HT1080 (cell line): ENCODE data around the gene ELK1. TPM values are rescaled to one million over a fixed set of nuclear protein-coding genes. Genes with fewer than 3 reads are reported as not detected.
"Not testable (repeated sequence)": the region's sequence is repeated elsewhere in the genome, so short reads cannot be mapped to it uniquely, and the experiment has no call there.

Experiments used
- DNase-seq: peaks from one replicate; pipeline ENCODE4 v3.0.0-alpha.2; 2015; ENCODE audit warnings: low read depth
- small RNA-seq: library from RNA; depleted of rRNA; stranded (forward); fragments of <200 nt; gene quantifications from one replicate; pipeline ENCODE3, GENCODE V24; 2014
- total RNA-seq: library from RNA; depleted of rRNA; stranded (reverse); fragments of >200 nt; shearing (Covaris generic); gene quantifications from 2 replicates; pipeline ENCODE4 v1.2.3, GENCODE V29; 2014; rRNA removed

ELK1 gene
- total RNA-seq, 1 experiment from 2014 or later, result 40.7 TPM

DNA sequence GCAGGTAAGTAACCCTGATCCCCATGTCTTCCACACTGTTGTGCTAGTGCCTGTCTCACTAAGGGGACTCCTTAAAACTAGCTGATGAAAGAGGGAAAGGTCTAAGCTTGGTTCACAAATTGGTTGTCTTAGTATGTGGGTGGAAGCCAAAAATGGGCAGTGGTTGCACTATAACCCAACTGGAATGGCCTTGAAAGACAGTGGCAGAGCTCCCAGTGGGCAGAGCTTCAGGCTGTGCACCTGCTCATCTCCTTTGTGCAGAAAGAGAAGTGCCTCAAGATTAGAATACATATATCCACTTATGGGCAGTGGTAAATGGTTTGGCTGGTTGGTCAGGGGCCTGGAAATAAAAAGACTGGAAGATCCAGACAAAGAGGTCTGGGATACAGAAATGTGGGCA lies 37.9 kb downstream of the ELK1 start:
- DNase-seq, result no peak

DNA sequence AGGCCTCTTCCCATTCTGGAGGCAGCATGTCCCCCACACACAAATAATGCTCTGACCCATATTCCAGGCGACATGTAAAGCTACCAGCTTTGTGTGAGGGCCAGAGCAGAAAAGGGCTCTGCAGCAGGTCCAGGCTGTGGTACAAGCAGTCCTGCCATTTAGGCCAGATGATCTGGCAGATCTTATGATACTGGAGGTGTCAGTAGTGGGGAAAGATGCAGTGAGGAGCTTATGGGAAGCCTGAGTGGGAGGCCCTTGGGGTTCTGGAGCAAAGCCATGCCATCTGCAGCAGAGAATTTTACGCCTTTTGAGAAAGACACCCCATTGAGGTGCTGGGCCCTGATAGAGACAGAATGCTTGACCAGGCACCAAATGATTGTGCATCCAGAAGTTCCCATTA lies 38.4 kb downstream of the ELK1 start:
- DNase-seq, result no peak

DNA sequence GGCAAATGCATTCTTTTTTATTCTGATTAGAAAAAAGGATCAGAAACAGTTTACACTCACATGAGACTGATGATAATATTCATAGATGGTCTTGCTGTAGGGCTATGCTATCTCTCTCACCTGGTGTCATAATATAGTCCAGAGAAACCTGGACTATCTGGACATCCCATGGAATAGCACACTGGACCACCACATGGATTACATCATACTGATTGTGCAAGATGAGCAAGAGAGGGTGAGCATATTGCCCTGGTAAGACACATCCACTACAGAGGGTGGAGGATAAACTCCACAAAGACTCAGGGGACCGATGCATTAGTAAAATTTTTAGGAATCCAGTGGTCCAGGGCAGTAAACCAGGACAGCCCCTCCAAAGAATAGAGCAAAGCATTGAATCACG lies 38.9 kb downstream of the ELK1 start:
- no peak for DNase-seq

DNA sequence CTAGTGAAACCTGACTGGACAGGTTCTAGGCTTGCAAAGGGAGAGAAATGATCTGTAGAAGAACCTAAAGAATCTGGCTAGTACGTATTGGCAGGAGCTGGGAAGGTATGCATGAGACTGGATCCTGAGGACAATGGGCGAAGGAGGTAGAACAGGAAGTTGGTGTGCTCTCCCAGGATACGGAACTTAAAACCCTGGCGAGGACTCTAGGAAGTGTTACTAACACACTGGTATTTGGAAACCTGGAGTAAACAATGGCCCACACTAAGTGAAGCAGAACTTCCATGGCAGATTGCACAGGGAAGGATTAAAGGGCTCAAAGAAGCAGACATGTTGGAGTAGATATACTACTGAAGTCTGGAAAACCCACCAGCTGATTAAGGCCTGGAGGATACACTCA lies 39.9 kb downstream of the ELK1 start:
- DNase-seq, result no peak

DNA sequence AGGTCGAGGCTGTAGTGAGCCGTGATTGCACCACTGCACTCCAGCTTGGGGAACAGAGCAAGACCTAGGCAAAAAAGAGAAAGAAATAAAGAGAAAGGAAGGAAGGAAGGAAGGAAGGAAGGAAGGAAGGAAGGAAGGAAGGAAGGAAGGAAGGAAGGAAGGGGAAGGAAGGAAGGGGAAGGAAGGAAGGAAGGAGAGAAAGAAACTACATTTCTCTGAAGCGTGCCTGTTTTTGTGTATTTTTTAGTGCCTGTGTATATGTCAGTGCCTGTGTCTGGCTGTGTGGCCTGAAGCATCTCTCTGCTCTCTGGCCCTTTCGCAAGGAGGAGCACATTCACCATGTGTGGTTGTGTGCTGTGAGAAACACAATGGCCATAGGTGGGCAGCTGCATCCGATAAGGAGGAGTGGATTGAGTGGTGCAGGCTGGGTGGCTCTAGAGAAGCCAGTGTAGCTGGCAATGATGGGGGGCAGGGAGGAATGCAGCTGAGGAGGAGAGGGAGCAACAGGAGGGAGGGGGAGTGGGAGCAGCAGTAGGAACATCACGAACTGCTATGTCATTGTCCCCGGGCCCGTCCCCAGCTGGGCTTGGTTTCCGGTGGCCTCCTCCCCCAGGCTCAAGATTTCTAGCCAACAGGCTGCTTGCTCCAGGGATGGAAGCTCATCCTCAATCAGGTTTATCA lies 42.1 kb downstream of the ELK1 start:
- DNase-seq, result no peak

DNA sequence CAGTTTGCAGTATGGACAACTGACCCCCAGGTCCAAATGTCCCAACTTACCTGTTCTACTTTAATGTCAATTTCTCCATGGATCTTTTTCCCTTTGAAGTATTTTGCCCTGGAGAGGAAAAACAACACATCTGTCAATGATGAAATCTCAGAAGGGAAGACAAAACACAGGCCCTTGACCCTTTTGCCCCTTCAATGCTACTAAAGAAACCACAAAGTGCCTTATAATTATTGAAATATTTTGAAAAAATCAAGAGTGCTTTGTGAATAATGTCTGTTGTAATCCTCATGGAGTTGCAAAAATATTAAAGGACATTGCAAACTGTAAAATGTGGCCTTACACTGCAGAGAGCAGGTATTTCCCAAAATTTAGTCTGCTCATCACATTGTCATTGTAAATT lies 43.3 kb downstream of the ELK1 start:
- no peak for DNase-seq

DNA sequence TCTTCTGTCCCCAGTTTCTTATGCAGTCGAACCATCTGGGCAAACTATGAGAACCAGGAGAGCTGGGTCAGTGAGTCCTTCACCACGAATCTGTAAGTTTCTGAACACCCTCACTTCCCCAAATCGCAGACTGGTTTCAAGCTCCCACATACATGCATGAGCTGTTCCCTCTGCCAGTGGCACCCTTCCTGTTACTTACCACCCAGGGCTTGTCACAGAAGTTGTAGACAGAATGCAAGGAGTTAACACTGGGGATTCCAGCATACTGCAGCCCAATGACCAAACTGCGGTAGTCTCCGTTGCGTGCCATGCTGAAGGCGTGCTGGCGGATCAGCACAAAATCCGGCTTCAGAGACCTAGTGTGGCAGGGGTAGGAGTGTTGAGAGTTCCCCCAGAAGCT lies 45.3 kb downstream of the ELK1 start:
- no peak for DNase-seq

DNA sequence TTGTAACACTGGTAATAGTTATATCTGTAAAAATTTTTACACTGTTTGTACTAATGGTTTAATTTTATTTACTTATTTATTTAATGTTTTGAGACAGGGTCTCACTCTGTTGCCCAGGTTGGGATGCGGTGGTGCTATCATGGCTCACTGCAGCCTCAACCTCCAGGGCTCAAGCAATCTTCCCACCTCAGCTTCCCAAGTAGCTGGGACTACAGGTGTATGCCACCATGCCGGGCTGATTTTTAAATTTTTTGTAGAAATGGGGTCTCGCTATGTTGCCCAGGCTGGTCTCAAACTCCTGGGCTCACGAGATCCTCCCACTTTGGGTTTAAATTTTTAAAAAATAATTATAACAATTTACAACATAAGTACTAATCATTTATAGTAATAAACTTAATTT lies 47.2 kb downstream of the ELK1 start:
- DNase-seq, result not testable (repeated sequence)

DNA sequence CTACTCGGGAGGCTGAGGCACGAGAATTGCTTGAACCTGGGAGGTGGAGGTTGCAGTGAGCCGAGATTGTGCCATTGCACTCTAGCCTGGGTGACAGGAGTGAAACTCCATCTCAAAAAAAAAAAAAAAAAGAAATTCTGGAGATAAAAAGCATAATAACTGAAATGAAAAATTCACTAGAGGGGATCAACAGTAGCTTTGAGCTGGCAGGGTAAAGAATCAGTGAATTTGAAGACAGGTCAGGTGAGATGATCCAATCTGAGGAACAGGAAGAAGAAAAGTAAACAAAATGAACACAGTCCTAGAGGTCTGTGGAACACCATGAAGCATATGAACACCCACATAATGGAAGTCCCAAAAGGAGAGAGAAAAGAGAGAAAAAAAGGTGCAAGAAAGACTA lies 53.1 kb downstream of the ELK1 start:
- DNase-seq, result no peak

DNA sequence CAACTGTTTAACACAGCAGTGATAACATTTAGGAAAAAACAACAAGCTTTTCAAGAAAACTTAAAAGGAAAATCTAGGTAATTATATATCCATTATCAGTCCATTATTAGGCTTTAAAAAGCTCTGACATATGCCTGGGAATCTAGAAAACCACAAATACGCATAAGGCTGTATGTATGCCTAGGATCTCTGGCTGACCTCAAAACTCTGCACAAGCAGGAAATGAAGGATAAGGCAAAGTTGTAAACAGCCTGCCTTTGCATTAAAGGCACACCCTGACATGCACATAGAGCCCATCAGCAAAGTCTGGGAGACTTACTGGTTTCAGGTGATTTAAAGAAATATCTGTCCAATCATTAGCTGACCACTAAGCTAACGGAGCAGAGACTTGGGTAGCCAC lies 54.1 kb downstream of the ELK1 start:
- DNase-seq, result no peak

DNA sequence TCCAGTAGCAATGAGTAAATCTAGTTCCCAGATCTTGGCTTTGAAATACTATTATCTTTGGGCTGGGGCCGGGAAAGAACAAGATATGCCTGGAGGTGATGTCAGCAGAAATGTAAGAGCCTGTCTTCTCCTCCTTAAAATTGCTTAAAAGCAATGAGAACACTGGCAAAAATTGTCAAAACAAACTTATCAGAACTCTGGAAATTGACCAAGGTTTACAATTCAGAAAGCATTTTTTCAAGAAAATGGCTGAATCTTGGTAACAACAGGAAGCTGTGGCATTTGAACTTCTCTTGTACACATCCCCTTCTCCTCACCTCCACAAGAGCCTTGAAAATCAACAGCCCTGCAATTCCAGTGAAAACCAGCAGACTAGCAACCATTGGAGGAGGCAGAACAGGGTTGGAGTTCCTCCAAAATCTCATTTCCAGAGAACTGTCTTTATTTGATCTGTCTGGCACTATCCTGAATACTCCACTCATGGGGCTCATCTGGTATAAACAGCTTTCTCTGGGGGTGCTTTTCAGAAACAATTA lies 54.6 kb downstream of the ELK1 start:
- DNase-seq, result no peak

DNA sequence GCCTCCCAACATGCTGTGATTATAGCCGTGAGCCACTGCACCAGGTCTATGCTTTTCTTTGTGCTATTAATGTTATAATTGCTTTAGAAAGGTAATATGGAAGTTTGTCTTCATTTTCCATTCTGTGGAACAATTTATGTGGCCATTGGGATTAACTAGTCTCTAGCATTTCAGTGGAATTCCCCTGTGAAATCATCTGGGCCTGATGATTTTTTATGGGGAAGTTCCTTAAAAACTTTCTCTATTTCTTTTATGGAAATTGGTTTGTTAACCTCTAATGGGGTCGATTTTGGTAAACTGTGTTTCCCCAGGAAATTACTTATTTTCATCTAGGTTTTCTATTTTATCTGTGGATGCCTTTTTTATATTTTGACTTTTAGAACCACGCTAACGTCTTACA lies 56.8 kb downstream of the ELK1 start:
- no peak for DNase-seq

DNA sequence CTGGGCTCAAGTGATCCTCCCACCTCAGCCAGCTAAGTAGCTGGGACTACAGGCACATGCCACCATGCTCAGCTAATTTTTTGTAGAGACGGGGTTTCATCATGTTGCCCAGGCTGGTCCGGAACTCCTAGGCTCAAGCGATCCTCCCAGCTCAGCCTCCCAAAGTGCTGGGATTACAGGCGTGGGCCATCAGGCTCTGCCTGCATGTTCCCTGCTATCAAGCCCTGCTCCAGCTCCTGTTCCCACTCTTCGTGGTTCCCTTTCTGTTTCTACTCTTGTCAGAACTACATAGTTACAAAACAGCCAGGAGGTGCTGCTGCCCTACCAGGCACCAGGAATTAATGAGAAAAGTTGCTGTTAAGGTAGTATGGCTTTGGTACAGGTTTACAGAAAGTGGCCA lies 59.4 kb downstream of the ELK1 start:
- no peak for DNase-seq

DNA sequence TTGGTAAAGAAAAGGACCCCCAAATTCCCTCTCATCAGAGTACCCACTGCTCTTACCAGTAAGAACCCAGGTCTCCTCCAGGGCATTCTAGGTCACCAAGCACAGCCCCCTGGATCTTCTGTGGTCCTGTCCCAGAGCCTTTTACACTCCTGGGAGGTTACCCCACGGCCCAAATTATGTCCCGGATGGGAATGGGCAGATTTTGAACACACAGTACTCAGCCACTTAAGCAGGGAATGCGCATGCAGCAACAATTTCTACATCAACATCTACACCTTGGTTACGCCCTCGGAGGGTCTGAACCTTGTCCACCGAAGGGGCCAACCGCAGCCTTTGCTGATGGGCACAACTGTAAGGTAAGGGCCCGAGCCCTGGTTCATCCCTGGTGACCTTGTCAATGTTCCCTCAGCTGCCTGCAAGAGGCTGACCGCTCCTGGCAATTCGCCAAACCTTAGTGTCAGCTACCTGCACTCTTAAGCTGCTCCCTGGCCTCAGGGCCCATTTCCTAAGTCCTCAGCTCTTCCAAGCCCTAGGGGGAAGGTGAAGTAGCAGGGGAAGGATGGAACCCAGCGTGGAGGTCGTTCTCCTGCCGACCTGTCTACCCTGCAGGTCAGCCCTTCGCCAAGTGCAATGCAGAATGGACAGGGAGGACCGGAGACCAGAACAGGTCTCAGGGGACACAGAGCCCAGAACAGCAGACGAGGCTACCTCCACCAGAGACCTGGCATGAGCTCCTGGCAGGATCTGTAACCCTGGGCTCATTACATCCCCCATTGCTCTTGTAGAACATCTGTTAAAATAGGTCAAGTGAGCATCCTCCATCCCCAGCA lies 62.2 kb downstream of the ELK1 start:
- no peak for DNase-seq

DNA sequence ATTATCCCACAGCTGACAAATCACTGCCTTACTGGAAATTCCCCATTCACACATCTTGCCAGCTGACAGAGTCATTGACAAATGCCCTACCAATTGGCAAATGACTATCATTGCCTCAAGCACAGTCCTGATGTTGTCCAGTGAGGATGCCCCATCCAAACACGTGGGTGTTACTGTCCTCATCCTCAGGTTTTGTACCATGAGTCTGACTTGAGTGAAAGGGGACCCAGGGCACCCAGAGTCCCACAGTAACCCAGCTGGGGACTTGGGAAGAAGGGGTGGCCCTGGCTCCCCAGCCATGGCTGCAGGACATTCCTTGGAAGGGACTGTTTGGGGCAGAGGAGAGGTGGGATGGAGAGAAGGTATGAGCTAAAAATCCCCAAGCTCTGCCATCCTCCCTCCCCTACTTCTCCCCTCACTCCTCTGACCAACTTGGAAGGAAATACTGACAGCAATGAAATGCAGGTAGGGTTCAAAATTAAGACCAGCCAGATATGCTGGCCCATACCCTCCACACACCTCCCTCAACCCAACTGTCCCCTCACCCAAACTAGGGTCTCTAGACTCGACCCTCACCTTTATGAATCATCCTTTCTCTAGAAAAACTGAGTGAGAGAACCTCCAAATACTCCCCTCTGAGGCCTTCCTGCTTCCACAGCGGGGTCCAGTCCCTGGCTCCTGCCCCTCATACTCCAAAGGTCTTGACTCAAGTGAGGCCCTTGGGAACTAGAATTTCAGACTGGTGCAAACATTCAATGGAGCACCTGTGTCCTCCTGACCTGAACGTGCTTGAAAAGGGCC lies 63.1 kb downstream of the ELK1 start:
- no peak for DNase-seq

DNA sequence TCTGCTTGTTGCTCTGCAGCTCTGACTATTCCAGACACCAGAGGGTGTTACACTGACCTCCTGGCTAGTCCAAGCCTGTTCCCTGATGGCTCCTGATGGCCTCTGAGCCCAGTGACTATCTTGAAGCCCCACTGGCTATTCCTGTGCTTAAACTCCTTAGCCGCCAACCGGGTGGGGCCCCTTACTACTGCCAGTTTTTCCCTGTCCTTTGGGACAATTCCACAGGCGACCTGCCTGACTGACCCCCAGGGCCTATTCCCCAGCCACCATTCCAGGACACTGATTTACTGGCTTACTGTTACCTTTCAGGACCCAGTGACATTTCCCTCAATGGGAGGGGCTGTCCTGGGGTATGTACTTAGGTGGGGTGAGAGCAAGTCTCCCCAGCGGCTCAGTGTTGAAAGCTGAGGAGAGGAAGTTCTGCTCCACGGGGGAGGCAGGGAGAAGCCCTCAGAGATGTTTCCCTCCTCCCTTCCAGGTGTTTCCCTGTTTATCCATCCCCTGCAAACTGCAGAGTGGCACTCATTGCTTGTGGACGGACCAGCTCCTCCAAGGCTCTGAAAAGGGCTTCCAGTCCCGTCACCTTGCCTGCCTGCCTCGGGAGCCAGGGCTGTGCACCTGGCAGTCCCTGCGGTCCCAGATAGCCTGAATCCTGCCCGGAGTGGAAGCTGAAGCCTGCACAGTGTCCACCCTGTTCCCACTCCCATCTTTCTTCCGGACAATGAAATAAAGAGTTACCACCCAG lies 64.1 kb downstream of the ELK1 start:
- DNase-seq, result no peak

Small RNAs within 50 kb of the gene (small RNA-seq; reads per million reads assigned to genes)
- gene MIR4769, result not detected

Other genes starting within 250 kb of the ELK1 start
- 8.4 and 8.6 TPM in 2 replicates for gene ZNF41, start 167.3 kb downstream of the ELK1 start, total RNA-seq
- gene ARAF, start 89.4 kb downstream of the ELK1 start, total RNA-seq, result 25.0 and 32.4 TPM in 2 replicates
- 141 and 185 TPM in 2 replicates for gene TIMP1, start 68.1 kb downstream of the ELK1 start, total RNA-seq
- gene SYN1, start 30.7 kb downstream of the ELK1 start, total RNA-seq, result not detected in 2 replicates
- 0.24 and 0.67 TPM in 2 replicates for gene CFP, start 20.6 kb downstream of the ELK1 start, total RNA-seq
- 97.9 and 116 TPM in 2 replicates for gene UXT, start 8.6 kb upstream of the ELK1 start, total RNA-seq
- 5.6 and 7.7 TPM in 2 replicates for gene ZNF81, start 186.3 kb upstream of the ELK1 start, total RNA-seq